Activated T-cell treated with anti-CD3 and anti-CD28 coated beads, Interleukin-2, amount 50 U/mL, for 4 hours (primary cell): Measurements from ENCODE around the gene ZBP1. TPM values are rescaled to one million over a fixed set of nuclear protein-coding genes. Genes with fewer than 3 reads are reported as not detected.

Experiments
- ATAC-seq, 2 donors: fragments of 200-7000 bp; cut with Tn5 transposase; one replicate each; pipeline ENCODE4 v1.10.0; 2021
- DNase-seq: peaks from one replicate; pipeline ENCODE4 v3.0.0-alpha.2; 2020
- H3K27me3 Mint-ChIP-seq: one replicate; pipeline ENCODE4 v1.8.0; 2021; ENCODE audit warnings: low read depth, mixed read lengths
- H3K36me3 Mint-ChIP-seq: one replicate; pipeline ENCODE4 v1.8.0; 2022; ENCODE audit warnings: mixed read lengths; ENCODE audit not compliant: insufficient read depth
- H3K4me1 Mint-ChIP-seq: one replicate; pipeline ENCODE4 v1.8.0; 2021; ENCODE audit warnings: low read depth, mixed read lengths
- H3K4me3 Mint-ChIP-seq: one replicate; pipeline ENCODE4 v1.8.0; 2021; ENCODE audit warnings: mild to moderate bottlenecking, moderate library complexity, mixed read lengths
- H3K9me3 Mint-ChIP-seq: one replicate; pipeline ENCODE4 v1.8.0; 2021; ENCODE audit warnings: mixed read lengths
- total RNA-seq, 3 donors: library from RNA; stranded (reverse); gene quantifications; one replicate each; pipeline ENCODE4 v1.2.1, GENCODE V29; 2021

The ZBP1 gene
- total RNA-seq, 3 donors from 2014 or later = 0.13 to 0.27 TPM; not detected in 1

DNA sequence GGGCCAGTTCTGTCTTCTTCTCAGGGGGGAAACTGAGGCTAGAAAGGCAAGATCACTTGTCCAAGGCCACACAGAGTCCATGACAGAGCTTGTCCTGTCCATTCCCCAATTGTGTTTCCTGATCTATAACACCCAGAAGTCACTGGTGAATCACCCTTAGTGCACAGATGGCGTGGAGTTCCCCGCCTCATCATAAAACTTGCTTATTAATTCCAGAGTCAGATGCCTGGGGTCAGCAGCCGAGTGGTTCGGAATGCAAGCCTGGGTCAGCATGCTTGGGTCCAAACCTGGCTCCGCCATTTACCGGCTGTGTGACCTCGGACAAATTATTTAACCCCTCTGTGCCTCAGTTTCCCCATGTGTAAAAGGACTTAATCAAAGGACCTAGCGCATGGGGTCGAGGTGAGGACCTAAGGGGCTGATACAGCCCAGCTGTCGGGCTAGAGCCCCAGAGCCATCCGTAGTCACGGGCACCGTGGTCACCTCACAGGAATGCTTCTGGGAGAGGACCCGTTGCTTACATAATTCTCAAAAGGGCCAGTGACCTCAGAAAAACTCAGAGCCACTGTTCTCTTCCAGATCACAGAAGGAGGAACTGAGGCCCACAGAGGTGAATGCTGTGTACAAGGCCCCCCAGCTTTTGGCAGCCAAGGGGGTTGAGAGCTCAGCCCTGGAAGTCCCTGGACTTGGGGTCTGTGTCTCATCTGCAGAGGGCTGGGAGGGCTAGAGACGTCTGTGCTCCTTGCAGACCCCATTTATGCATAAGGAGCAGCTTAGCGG, 1.4 kb upstream of the ZBP1 start:
- H3K4me1 Mint-ChIP-seq = peaks cover 73% of the 10 kb centered on the region
- peaks cover 19% of the 10 kb centered on the region for H3K36me3 Mint-ChIP-seq
- no peaks in the 10 kb centered on the region for H3K27me3 Mint-ChIP-seq
- DNase-seq (no peak), ATAC-seq (no peak)
- peaks cover 8% of the 10 kb centered on the region for H3K9me3 Mint-ChIP-seq
- H3K4me3 Mint-ChIP-seq = peak overlapping the region; percentile 81

DNA sequence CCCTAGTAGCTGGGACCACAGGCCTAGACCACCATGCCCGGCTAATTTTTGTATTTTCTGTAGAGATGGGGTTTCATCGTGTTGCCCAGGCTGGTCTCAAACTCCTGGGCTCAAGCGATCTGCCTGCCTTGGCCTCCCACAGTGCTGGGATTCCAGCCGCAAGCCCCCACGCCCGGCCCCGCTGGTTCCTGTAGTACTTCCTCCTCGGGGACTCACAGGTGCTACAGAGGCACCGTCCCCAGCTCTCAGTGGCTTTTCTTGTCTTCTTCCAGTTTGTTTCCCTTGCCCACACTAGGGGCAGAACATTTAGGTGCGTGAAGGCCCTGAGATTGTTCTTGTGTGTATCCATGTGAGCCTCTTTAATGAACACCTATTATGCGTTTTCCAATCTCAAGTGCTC, 773 bp upstream of the ZBP1 start:
- peaks cover 67% of the 10 kb centered on the region for H3K4me1 Mint-ChIP-seq
- no peaks in the 10 kb centered on the region for H3K27me3 Mint-ChIP-seq

DNA sequence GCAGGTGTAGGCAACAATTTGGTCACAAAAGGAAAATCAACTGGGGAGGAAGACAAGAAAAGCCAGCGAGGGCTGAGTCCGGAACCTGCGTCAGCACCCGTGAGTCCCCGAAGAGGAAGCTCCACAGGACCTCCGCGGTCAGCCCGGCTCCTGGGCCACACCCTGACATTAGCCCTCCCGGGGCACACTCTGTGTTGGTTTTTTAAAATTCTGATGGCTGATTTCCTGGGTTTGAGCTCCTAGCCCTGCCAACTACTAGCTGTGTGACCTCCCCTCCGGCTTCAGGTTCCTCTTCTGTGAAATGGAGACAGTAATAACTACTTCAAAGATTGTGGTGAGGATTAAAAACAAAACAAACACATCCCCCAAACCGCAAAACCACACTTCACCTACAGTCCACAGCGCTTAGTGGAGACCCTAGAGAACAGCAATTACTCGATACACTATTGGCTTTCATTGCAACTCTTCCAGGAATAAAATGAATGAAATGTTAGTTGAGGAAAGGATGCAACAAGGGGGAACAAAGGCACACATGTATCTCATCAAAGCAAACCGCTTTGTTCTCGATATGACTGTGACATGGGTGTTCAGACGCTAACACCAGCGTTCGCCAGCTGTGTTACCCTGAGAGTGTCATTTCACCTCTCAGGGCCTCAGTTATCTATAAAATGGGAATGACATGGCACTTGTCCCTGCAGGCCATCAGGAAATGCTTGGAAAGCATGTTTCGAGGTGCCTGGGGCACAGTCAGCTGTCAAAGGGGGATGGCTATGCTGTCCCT, 985 bp downstream of the ZBP1 start:
- H3K4me3 Mint-ChIP-seq = peak overlapping the region; percentile 81
- peaks cover 60% of the 10 kb centered on the region for H3K4me1 Mint-ChIP-seq
- H3K36me3 Mint-ChIP-seq = peaks cover 7% of the 10 kb centered on the region
- ATAC-seq (peak; percentile 78 to 82), DNase-seq (no peak)
- no peaks in the 10 kb centered on the region for H3K27me3 Mint-ChIP-seq
- H3K9me3 Mint-ChIP-seq = no peaks in the 10 kb centered on the region

More for the DNA sequence above, 773 bp upstream of the ZBP1 start:
- peaks cover 17% of the 10 kb centered on the region for H3K36me3 Mint-ChIP-seq
- DNase-seq = no peak
- H3K9me3 Mint-ChIP-seq = peaks cover 8% of the 10 kb centered on the region
- H3K4me3 Mint-ChIP-seq = peak overlapping the region; percentile 81
- ATAC-seq = no peak

DNA sequence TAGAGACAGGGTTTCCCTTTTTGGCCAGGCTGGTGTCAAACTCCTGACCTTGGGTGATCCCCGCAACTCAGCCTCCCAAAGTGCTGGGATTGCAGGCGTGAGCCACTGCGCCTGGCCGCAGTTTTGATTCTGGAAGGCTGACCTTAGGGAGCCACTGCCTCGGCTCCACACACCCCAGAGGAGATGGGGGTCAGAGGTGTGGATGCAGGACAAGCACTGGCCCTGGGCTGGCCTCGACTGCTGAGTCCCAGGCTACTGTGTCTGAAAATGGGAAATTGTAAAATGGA, 1.5 kb downstream of the ZBP1 start:
- Mint-ChIP-seq H3K4me1 (peaks cover 60% of the 10 kb centered on the region), H3K36me3 (peaks cover 3% of the 10 kb centered on the region), H3K9me3 (no peaks in the 10 kb centered on the region), H3K4me3 (peak overlapping the region; percentile 81), H3K27me3 (no peaks in the 10 kb centered on the region)
- no peak for ATAC-seq
- DNase-seq = no peak

DNA sequence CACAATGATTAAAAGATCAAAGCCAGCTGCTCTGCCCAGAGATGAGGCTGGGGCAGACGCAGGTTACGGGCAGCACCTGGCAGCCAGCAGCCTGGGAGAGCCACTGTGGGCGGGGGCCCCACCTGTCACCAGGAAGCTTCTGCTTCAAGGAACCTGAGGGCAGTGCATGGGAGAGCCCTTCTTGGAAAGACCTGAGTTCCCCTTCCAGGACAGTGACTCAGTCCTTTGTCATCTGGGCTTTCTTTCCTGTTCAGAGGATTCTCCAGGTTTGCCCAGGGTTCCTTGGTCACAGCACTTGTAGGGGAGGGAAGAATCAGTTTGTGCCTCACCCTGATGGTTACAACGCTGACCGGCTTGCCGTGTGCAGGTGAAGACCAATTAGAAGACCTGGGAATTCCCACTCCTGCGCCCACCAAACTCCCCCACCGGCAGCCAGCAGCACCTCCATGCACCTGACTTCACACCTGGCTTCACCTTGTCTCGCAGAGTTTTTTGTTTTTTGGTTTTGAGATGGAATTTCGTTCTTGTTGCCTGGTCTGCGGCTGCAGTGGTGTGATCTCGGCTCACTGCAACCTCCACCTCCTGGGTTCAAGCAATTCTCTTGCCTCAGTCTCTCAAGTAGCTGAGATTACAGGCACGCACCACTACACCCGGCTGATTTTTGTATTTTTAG, 2.0 kb downstream of the ZBP1 start:
- Mint-ChIP-seq H3K9me3 (no peaks in the 10 kb centered on the region), H3K4me1 (peaks cover 60% of the 10 kb centered on the region), H3K27me3 (no peaks in the 10 kb centered on the region), H3K4me3 (peak overlapping the region; percentile 81), H3K36me3 (peaks cover 4% of the 10 kb centered on the region)
- DNase-seq (peak; percentile 48), ATAC-seq (no peak)

DNA sequence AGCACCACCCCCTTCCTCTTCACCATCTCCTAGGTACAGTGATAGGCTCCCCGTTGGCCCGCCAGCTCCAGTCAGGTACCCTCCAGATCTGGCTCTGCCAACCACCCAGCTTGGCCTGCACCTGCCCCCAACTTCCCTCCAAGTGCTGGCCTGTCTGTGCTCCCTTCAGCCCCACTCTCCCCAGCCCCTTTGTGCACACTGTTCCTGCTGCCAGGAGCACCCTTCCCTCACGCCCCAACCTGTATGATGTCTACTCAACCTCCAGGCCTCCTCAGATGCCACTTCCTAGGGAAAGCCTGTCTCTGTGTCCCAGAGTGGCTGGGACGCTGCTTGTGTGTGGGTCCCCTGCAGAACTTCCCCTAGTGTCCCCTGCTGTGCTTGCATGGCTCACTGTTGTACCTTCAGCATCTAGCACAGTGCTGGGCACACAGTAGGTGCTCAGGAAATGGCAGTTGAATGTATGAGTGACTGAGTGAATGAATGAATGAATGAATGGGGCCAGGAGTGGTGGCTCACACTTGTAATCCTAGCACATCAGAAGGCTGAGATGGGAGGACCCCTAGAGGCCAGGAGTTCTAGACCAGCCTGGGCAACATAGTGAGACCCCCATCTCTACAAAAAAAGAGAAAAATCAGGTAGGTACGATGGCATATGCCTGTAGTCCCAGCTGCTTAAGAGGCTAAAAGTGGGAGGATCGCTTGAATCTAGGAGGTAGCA, 3.0 kb downstream of the ZBP1 start:
- DNase-seq = no peak
- no peaks in the 10 kb centered on the region for H3K9me3 Mint-ChIP-seq
- H3K4me1 Mint-ChIP-seq = peaks cover 51% of the 10 kb centered on the region
- peaks cover 6% of the 10 kb centered on the region for H3K36me3 Mint-ChIP-seq
- no peaks in the 10 kb centered on the region for H3K27me3 Mint-ChIP-seq
- H3K4me3 Mint-ChIP-seq = no peak overlapping the region
- ATAC-seq = no peak

DNA sequence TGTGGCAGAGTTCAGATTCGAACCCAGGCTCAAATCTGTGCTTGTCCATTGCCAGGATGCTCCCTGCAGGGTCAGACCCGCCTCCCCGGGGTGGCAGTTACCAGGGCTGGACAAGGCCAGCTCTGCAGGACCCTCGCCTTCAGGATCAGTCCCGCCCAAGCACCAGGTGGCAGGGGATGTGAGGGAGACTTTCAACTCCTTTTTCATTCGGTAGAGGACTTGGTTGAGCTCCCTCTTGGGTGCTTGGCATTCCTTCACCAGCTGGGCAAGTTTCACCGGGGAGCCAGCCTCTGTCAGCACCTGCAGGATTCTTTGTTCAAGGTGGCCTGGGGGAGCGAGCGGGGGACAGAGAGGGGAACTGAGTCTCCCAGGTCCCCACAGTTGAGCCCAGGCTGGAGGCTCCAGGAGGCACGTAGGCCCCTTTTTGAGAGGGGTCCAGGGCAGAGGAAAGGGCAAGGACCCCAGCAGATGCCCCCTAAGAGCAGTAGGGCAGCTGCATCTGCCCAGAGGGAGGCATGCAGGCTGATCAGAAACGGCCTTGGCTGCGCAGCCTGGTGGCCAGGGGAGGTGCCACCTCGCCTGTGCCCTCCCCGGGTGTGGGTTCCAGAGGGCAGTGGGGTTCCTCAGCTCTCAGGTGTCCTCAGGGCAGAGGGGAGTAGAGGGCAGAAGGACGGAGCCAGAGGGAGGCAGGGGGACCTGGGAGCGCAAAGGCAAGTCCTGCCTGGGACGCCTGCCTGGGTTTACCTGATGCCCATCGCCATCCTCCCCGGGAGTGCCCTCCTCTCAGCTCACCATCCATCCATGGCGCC, 3.9 kb downstream of the ZBP1 start:
- H3K9me3 Mint-ChIP-seq = no peaks in the 10 kb centered on the region
- H3K27me3 Mint-ChIP-seq = no peaks in the 10 kb centered on the region
- peaks cover 6% of the 10 kb centered on the region for H3K36me3 Mint-ChIP-seq
- peaks cover 43% of the 10 kb centered on the region for H3K4me1 Mint-ChIP-seq
- no peak overlapping the region for H3K4me3 Mint-ChIP-seq
- ATAC-seq (no peak), DNase-seq (no peak)

DNA sequence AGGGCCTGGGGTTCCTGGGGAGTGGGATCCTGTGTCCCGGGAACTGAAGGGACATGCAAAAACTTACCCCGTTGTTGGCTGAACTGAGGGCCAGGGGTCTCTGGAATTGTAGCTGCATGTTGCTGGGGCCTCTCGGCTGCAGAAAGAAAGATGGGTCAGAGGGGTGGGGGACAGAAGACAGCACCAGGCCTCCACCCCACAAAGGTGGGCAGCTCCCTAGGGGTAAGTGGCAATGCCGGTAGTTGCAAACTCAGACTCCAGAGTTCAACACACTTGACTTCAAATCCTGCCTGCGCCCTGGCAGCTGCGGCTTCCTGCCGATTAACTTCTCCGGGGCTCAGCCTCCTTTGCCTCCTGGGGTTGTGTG, 4.8 kb downstream of the ZBP1 start:
- ATAC-seq (no peak), DNase-seq (no peak)
- H3K27me3 Mint-ChIP-seq = no peaks in the 10 kb centered on the region
- H3K4me1 Mint-ChIP-seq = peaks cover 35% of the 10 kb centered on the region
- H3K4me3 Mint-ChIP-seq = no peak overlapping the region
- H3K36me3 Mint-ChIP-seq = peaks cover 12% of the 10 kb centered on the region
- H3K9me3 Mint-ChIP-seq = no peaks in the 10 kb centered on the region

DNA sequence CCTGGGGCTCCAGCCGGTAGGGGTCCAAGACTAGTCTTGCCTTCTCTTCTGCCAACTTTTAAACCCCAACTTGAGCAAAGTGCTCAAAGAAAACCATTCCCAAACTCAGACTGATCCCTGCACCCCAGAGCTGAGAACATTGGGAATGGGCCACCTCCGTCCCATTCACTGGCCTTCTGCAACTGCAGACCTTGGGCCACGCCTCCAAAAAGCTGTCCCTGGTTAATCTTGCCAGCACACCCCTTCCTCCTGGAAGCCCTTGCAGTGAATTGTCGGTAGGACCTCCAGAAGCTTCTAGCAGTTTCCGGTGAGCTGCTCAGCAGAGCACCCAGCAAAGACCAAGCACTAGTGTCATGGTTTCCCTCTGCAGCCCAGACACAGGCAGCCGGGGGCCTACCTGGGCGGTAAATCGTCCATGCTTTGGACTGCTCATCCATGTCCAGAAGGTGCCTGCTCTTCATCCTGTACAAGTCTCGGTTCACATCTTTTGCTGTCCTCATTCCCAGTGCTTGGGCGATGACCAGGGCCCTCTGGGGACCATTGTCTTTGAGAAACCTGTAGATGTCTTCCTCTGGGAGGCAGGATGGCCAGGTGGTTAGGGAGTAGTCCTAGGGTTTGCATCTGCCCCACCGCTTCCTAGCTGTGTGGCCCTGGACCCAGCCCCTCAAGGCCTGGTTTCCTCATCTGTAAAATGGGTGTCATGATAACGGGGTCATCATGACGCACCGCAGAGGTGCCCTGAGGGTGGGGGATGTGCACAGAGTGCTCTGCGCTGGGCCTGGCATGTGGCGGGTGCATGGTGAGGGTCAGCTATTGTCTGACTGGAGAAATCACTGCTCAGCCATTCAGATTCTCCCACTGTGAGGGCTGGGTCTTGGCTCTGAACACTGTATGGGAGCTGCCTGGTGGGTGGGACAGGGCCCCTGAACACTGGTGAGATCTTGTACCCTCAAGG, 5.5 kb downstream of the ZBP1 start:
- Mint-ChIP-seq H3K36me3 (peaks cover 14% of the 10 kb centered on the region), H3K4me3 (no peak overlapping the region), H3K27me3 (no peaks in the 10 kb centered on the region), H3K9me3 (no peaks in the 10 kb centered on the region), H3K4me1 (peaks cover 30% of the 10 kb centered on the region)
- no peak for DNase-seq
- ATAC-seq = no peak

DNA sequence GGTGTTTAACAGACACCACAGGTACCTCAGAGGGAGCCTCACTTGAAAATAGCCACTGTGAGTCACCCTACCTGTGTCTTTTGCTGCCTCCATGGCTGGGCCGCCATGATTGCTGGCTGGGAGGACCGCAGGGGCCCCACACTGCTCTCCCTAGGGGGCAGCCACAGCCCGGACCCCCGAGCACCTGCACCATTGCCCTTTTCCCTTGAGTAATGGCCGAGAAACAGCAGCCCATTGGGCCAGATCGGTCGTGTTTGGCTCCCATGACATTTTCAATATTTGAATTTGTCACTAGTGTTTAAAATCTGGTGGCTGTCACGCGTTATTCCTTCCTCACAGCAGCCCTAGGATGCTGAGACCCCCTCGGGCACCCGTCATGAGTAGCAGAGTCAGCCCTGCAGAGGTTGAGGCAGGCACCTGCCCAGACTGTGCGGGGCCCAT, 6.7 kb downstream of the ZBP1 start:
- DNase-seq (no peak), ATAC-seq (no peak)
- no peaks in the 10 kb centered on the region for H3K27me3 Mint-ChIP-seq
- peaks cover 19% of the 10 kb centered on the region for H3K4me1 Mint-ChIP-seq
- H3K36me3 Mint-ChIP-seq = peaks cover 16% of the 10 kb centered on the region
- H3K4me3 Mint-ChIP-seq = no peak overlapping the region
- no peaks in the 10 kb centered on the region for H3K9me3 Mint-ChIP-seq

DNA sequence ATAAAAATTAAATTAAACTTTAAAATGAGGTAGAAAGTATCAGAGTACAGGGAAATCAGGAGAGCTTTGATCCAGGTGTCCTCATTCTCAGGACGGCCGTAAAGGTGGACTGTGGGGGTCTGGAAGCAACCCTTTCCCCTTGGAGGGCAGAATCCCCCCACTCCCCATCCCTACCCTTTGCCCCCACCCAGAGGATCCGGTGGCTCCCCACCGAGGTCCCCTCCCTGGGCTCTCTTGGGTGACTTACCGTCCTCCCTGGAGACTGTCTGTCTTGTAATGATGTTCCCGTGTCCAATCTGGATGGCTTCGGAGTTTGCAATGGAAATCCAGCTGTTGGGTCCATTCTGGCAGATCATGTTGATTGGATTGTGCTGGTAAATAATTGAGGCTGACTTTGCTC, 7.3 kb downstream of the ZBP1 start:
- no peaks in the 10 kb centered on the region for H3K27me3 Mint-ChIP-seq
- no peak overlapping the region for H3K4me3 Mint-ChIP-seq
- peaks cover 16% of the 10 kb centered on the region for H3K36me3 Mint-ChIP-seq
- peaks cover 13% of the 10 kb centered on the region for H3K4me1 Mint-ChIP-seq
- no peak for DNase-seq
- no peaks in the 10 kb centered on the region for H3K9me3 Mint-ChIP-seq
- ATAC-seq = no peak

DNA sequence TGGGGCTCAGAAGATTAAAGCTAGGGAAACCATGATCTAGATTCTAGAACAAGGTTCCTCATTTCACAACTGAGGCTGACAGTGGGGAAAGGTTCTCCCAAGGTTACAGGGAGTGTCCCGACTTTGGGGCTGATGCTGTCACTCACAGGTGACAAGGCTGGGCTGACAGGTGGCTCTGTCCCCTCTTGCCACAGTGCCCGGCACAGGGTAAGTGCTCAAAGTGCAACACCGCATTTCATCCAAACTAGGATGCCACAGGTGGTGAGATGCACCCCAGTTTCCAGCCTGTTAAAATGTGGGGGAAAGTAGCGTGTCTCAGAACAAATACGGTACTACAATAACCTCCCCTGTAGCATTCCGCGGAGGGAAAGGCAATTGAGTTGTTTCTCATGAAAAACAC, 7.8 kb downstream of the ZBP1 start:
- DNase-seq (no peak), ATAC-seq (no peak)
- peaks cover 21% of the 10 kb centered on the region for H3K36me3 Mint-ChIP-seq
- no peaks in the 10 kb centered on the region for H3K27me3 Mint-ChIP-seq
- H3K4me1 Mint-ChIP-seq = peaks cover 8% of the 10 kb centered on the region
- no peaks in the 10 kb centered on the region for H3K9me3 Mint-ChIP-seq
- no peak overlapping the region for H3K4me3 Mint-ChIP-seq
